Inflammatory macrophage treated with lipopolysaccharide for 4 hours (primary cell): Measurements from ENCODE around the gene RAD50.
"Not testable (repeated sequence)": the region's sequence is repeated elsewhere in the genome, so short reads cannot be mapped to it uniquely, and the experiment has no call there.

ENCODE experiments used
- DNase-seq: peaks from one replicate; pipeline ENCODE4 v3.0.0-alpha.2; 2020

Gene RAD50

DNA sequence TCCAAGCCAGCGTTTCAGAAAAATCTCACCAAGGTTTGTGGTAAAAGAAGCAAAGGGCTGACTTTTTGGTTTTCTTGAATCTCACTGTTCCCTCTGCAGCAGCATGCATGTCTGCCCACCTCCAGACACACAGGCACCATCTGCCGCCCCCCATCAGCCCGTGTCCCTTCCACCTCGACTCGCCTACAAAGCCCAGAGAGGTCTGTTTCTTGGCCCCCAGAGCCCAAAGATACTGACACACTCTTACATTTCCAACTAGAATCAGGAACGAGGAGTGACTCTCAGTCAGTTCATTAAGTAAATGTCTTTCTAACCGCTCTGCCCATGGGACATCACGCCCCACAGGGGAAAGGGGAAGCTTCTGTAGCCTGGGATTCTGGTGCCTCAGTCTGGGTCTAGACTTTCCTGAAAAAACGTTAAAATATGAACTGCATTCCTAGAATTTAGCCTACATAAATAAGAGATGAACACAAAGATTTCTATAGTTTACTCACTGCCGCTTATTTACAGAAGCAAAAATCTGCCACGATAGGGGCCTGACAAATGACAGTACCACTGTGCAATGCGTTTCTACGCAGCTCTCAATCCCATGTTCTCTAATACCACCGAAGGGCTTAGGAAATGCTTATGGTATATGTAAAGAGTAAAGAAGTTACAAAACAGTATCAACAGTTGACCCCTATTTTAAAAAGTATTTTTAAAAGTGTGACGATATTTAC is 121.1 kb downstream of the RAD50 start:
- no peak for DNase-seq

- no peak for DNase-seq
Measured at GRCh38 chr5:132678735-132679134, 122.0 kb downstream of the RAD50 start.

- no peak for DNase-seq
Measured at GRCh38 chr5:132679166-132679565, 122.4 kb downstream of the RAD50 start.

- no peak for DNase-seq
Measured at GRCh38 chr5:132679717-132680380, 123.1 kb downstream of the RAD50 start.

DNA sequence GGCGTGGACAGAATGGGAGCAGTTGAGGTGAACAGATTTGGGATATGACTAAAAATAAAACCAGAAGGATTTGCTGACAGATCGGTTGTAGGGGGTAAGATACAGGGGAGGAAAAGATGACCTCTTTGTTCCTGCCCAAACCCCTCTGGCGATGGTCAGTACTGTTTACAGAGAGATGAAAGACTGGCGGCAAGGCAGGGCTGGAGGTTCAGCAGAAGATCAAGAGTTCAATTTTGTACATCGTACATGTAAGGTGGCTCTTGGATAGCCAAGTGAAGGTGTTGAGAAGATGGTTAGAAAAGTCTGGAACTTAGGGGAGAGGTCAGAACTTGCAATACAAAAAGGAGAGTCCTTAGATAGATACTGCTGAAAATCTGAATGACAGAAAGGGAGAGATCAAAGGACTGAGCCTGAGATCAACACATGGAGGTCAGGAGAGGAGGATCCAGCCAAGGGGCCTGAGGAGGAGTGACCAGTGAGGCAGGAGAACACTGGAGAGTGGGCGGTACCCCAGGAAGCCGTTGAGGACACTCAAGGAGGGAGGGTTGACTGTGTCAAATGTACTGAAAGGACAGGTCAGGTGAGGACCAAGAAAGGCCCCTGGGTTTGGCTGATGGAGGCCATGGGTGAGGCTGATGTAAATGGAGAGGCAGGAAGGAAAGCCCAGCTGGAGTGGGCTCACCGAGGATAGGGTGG is 124.2 kb downstream of the RAD50 start:
- no peak for DNase-seq

GRCh38 chr5:132681476-132681831 is 124.7 kb downstream of the RAD50 start:
- no peak for DNase-seq

- no peak for DNase-seq
Measured at GRCh38 chr5:132681983-132682382, 125.2 kb downstream of the RAD50 start.

GRCh38 chr5:132684491-132684890 is 127.7 kb downstream of the RAD50 start:
- DNase-seq, result no peak

DNA sequence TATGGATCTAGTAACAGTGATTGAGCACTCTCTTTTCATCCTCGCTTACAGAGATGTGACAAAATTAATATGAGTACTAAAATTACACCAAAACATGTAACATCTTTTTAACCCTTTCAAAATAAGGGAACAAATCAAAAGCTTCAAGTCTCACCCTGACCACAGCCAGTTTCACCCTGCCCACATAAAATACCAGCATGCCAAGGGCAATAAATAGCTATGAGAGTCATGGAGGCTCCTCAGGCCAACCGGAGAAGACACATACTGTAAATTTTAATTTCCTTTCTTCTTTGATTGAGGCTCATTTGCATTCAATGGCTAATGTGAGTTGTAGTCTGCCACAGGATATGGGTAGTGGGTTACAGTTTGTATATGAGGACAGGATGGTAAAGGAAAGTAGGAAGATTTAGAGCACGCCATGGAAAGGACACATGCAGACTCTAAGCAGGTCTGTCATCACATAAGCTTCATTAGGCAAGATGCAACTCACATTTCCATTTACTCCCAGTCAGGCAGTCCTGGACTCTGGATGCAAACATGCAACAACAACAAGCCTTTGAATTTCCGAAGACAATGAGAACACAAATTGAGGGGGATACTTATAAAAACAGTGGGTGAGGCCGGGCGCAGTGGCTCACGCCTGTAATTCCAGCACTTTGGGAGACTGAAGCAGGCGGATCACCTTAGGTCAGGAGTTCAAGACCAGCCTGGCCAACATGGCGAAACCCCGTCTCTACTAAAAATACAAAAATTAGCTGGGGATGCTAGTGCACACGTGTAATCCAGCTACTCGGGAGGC is 128.3 kb downstream of the RAD50 start:
- no peak for DNase-seq

- DNase-seq, result no peak
Measured at GRCh38 chr5:132686193-132686592, 129.4 kb downstream of the RAD50 start.

DNA sequence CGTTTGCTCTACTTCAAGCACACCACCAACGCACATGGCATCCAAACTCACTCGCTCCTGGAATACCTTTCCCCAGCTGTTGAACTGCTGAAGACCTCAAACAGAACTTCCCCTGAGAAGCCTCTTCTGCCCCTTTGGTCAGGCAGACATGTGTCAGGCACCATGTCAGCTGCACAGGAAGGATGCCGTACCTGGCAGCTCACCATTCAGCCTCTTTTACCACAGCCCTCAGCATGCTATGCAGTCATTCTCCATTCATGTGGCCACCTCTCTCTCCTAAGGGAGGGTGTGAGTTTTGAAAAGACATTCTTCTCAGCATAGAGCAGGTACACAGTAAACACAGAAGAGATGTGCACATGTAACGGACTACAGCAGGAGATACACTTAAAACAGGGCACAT is 131.2 kb downstream of the RAD50 start:
- DNase-seq, result no peak

DNA sequence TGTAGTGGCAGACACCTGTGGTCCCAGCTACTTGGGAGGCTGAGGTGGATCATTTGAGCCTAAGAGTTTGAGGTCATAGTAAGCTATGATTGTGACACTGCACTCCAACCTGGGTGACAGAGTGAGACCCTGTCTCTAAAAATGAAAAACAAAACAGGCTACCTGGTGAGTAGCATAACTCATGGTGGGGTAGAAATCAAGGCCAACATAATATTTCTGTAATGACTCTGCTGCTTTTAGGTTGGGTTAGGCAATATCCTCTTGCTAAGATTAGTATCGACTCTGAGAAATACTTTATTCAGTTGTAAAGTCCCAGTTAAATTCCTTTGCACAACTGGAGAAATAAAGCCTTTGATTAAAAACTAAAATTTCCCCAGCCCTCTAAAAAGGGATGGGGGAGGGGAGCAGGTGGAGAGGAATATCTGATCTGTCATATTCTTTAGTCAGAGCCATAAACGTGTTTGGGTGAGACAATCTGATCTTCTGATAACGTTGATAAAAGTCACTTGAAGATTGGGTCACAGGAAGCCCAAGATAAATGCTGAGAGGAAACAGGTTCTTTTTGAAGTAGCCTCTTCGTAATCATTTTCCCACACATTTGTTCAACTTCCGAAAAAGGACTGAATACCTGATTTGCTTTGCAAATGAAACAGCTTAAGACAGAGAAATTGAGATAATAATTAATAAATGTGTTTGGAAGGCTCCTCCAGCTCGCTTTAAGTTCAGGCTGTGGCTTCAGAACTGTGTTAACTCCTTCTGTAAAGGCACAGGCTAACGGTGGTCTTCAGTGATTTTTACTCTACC is 132.0 kb downstream of the RAD50 start:
- DNase-seq, result no peak

GRCh38 chr5:132689513-132689912 is 132.7 kb downstream of the RAD50 start:
- DNase-seq, result no peak

DNA sequence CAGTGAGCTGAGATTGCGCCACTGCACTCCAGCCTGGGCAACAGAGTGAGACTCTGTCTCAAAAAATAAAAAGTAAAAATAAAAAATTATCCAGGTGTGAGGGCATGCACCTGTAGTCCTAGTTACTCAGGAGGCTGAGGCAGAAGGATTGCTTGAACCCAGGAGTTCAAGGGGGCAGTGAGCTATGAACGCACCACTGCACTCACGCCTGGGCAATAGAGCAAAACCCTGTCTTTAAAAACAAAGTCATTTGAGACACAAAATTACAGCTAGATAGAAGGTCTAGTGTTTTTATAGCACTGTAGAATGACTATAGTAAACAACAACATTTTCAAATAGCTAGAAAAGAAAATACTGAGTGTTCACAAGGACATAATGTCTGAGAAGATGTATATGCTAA is 133.4 kb downstream of the RAD50 start:
- no peak for DNase-seq

DNA sequence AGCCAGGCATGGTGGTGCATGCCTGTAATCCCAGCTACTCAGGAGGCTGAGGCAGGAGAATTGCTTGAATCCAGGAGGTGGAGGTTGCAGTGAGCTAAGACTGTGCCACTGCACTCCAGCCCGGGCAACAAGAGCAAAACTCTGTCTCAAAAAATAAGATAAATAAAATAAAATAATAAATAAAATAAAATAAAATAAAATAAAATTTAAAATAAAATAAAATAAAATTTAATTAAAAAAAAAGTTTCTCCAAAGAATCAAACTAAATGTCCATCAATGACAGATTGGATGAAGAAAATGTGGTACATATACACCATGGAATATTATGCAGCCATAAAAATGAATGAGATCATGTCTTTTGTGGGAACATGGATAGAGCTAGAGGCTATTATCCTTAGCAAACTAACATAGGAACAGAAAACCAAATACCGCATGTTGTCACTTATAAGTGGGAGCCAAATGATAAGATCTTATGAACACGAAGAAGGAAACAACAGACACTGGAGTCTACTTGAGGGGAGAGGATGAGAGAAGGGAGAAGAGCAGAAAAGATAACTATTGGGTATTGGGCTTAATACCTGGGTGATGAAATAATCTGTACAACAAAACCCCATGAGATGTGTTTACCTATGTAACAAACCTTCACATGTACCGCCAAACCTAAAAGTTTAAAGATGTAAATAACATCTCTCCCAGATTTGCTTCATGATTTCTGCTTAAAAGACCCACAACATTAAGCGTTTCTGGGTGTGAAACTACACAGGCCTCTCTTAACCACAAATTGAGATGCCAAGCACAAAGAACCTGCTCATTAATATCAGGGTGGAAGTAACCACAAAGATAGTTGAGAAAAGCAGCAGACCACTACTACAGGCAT is 135.2 kb downstream of the RAD50 start:
- DNase-seq, result not testable (repeated sequence)

GRCh38 chr5:132692632-132692967 is 135.8 kb downstream of the RAD50 start:
- no peak for DNase-seq
